ENCODE measurements around the gene CLCF1.

CLCF1 gene

DNA sequence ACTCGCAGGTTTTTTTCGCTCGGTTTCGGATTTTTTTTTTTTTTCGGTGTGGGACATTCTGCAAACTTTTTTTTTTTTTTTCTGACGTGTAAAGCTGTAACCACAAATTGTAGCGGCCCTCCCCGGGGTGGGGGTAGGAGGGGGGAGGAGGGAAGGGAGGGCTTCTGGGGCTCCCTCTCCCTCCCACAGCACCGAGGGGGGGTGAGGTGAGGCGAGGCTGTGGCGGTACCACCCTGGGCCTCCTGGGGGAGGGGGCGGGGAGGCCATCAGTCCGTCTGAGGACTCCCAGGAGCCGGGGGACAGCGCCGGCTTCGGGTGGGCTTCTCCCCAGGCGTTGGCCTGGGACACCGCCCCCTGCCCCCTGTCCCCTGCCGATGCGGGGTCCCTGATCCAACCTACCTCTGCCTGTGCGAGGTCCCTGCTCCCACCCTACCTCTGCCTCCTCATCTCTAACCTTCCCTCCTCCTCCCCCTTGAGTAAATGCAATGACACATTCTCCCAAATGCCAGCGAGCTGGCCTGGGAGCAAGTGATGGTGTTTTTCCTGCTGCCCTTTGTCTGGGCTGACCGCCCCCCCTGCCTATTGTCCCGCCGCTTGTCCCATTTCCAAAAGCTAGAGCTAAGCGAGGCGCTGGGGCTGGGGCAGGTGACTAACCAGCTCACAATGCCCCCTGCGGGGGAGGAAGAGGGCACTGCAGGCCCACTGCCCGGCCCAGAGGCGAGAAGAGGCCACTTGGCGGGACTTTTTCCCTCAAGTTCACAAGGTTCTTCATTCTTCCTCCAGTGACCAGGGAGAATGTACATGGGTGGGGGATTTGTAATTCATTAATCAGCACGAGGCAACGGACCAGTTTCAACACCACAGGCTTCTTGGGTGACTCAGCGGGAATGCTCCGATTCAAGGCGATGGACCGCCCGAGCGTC, 511 bp upstream of the CLCF1 start:
- peak; percentile 89 for DNase-seq

DNA sequence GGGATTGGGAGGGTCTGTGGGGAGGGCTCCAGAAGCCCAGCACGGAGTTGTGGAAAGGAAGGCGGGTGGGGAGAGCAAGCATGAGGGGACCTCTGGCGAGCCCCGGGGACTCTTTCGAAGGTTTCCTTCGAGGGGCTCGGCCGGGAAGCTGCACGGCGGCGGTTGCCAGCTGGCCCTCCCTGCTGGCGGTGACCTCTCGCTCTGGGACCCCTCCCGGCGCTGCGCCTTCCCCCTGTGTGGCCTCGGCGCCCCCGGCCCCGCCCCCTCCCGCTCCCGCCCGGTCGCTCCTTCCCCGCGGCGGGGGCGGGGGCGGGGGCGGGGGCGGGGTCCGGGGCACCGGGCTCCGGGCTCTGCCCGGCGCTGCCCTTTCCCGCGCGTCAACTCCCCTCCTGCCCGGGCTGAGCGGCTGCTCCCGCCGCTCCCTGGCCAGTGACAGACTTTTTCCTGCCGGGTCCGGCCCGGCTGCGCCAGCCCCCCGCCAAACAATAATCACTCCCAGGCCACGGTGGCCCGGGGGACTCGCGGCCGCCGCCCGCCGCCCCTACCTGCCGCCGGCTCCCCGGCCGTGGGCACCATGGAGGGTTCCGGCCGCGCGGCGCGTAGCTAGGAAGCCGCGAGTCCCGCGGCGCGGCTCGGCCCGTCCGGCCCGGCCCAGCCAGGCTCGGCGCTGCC, 941 bp downstream of the CLCF1 start:
- DNase-seq, result no peak

DNA sequence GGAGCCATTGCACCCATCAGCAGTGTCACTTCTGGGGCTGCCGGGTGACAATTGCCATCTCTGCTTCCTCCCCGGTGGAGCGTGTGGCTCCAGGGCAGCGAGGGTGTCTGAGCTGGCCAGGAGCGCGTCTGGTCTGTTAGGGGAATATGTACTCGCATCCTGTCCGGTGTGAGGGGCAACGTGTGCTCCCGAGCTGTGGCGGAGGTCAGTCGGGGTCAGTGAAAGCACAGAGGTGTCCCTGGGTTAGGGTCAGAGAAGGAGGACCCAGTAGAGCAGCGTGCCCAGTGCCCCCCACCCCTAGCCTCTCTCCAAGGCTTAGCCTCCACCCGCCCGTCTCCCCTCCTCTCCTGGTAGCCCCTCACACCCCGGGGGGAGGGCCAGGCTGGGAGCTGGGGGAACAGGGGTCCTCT, 1.5 kb downstream of the CLCF1 start:
- DNase-seq, result no peak

DNA sequence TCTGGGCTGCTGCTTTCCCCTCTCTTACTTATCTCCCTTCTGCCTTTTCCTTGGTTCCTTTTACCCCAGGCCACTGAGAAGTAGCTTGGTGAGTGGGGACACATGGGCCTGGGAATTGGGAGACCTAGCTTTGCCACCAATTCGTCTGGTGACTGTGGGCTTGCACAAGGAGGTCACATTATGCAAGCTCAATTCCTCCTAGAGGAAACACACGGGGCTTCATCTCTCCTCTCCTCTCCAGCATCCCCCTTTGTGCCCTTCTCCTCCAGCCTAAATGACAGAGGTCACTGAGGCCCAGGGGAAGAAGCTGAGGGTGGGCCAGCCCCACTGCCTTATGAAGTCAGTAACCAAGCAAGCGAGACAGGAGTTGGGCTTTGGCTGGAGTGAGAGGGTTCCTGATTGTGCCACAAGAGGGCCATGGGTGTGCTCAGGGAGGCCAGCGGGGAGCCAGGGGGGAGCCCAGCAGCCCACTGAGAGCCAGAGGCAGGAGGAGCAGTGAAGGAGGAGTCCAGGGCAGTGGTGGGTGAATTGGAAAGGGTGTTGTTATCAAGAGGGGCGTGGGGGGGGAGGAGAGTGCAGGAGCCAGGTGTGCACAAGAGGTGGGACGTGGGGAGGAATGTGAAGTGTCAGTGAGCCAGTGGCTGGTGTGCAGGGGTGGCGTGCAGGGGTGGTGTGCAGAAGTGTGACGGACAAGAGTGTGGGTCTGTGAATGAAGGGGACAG, 2.0 kb downstream of the CLCF1 start:
- peak in 1 of 2 experiments; percentile 69 for DNase-seq

DNA sequence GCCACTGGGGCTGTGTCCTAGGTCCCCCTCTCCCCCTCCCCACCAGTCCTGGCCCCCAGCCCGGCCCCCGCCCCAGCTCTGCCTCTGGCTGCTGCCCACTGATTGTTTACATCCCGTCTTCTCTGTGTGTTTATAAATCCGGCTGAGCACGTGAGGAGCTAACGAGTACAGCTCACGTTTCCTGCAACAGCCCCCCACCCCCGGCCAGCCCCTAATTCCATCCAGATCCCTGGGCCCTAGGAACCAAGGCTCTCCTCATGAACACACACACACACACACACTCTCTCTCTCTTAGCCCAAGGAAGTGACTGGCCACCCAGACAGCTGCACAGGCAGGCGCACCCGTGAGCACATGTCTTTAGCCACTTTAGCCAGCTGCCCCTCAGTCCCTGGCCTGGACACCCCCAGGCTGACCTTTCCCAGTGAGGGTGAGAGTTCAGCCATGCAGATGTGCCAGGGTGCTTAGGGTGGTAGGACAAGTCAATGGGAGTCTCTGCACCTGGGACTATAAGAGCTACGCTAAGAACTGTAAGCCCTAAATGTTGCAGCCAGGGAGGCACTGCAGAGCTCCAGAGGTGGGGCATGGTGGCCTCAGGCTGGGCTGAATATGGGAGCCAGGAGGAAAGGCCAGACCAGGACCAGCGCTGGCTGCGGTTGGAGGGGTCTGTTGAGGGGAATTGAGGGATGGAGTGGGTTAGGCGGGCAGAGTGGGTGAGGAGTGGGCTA, 2.9 kb downstream of the CLCF1 start:
- no peak for DNase-seq

DNA sequence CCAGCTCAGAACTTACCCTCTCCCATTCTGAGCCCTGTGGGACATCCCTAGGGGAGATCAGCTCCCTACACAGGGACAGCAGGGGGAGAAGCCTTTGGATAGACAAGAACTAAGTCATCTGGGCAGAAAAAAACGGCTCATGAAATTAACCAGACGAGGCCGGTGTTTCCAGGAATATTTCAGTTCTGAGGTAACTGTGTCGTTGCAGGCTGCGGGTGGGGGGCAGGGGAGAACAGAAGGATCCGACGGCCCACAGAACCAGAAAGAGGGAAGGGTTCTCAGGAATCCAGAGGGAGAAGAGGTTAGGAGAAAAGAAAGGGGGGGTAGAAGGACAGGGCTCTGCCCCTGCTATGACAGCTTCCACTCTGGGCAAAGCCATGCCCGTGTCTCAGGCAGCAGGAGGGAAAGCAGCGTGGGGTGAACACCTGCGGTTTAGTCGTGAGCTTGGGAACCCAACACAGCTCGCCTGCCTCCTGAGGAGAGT, 3.6 kb downstream of the CLCF1 start:
- DNase-seq, result no peak

DNA sequence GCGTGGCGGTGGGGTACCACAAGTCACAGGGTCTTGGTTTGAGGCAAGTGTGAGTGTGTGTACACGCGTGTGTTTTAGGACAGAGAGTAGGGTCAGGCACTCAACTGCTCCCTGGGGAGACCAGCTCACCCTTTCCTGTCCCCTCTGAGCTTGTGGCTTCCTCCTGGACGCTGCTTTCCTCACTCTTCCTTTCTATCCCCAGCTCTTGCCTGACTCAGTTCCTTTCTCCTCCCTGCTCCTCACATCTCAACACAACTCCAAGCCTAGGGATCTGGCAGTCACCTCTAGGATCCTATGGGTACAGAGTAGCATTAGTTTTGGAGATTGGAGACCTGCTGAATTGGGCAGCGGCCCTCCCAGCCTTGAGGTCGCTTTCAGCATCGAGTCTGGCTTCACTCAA, 4.1 kb downstream of the CLCF1 start:
- DNase-seq, result no peak

DNA sequence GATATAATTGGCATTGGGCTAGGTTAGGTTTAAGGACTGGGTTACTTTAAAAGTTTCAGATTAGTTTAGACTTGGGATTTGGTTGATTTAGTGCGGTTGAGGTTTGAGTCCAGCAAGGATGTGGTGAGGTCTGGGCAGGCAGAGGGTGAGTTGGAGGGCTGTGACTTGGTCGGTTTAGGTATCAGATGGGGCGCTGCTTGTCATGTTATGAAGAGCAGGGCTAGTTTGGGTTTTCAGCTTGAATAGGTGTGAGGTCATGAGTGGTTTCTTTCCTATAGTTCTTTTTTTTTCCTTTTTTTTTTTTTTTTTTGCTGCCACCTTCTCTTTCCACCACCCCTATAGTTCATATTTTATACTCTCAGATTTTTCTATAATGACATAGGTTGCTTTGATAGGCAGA, 4.8 kb downstream of the CLCF1 start:
- no peak for DNase-seq

DNA sequence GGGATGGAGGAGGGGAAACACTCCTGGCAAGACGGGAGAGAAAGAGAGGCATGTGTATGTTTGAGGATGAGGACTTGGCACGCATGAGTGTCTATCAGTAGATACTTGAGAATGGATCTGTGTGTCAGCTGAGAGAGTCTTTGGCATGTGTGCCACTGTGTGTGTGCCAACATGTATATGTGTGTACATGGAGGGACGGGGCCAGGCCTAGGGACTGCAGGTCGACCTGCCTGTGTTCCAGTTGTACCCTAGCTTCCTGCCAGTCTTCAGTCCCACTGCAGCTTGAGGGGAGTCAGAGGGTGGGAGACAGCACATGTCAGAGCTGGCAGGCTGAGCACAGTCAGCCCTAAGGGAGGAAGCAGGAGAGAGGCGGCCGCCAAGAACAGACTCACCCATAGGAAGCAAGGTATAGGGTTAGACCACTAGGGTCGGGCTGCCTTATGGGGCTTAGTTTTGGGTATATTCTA, 5.6 kb downstream of the CLCF1 start:
- no peak for DNase-seq

DNA sequence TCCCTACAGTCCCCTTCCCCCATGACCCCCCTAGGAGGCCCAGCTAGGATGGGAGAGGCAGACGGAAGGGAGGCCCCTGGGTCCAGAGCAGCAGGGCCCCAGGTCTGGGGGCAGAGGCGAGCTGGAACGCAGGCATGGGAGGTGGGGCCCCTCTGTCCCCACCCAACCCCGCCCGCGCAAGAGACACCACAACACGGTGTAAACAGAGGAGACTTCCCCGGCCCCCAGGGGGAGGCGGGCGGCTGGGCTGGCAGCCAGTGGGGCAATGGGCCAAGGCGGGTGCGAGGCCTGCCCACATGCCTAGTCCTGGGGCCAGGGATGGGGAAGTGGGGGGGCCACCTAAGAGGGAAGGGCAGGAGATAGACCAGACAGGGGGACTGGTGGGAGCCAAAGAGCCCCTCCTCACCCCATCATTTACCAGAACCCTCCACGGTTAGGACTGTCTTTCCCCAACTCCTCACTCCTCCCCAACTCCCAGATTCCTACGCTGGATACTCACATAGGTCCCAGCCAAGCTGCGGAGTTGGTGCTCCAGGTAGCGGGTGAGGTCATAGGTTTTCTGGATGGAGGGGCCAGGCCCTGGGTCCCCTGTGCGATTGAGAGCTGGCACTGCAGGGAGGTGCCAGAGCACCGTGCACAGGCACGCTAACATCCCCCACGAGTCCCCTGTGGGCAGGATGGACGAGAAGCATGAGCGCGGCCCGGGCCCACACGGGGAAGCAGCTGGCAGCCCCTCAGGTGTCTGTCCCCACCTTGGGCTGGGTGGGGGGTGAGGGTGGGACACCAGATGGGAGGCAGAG, 6.2 kb downstream of the CLCF1 start:
- no peak for DNase-seq

DNA sequence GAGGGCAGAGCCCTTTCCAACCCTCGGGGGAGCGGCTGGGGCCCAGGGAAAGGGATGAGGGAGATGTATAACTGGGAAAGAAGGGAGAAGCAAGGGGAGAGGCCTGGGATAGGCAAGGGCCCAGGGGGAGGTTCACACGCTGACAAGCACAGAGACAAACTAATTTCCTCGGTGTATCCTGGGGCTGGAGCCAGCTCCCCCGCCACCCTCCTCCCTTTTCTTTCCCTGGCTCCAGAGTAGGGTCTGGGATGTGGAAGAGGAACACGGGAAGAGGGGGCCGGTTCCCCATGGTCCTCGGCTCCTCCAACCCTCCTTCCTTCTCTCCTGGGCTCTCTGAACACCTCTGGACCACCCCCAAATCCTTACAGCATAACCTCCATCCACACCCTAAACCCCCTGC, 6.9 kb downstream of the CLCF1 start:
- DNase-seq, result no peak

DNA sequence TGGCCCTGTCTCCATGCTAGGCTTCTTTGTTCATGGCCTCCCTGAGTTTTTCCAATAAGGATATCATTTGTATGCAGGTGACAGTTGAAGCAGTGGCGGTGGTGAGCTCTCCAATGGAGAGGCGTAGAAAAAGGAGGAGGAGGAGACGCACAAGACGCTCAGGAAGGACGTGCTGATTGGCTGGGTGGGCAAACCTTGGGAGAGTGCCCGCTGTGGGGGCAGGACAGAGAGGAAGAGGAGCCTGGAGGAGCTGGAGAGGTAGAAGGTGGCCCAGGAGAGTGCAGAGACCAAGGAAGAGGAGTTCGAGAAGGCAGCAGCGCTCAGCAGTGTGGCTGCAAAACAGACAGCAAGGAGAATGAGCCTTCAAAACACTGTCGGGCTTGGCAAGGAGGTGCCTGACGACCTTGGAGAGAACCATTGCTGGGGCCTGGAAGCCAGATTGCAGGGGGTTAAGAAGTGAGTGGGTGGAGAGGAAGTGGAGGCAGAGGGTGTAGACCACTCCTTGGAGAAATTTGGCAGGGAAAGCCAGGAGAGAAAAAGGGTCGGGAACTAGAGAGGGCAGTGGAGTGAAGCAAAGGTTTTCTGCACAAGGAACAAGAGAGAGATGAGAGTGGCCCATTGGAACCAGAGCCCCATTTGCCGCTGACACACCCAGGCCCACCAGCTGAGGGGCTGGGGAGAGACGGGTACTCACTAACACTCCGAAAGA, 7.5 kb downstream of the CLCF1 start:
- DNase-seq, result no peak

DNA sequence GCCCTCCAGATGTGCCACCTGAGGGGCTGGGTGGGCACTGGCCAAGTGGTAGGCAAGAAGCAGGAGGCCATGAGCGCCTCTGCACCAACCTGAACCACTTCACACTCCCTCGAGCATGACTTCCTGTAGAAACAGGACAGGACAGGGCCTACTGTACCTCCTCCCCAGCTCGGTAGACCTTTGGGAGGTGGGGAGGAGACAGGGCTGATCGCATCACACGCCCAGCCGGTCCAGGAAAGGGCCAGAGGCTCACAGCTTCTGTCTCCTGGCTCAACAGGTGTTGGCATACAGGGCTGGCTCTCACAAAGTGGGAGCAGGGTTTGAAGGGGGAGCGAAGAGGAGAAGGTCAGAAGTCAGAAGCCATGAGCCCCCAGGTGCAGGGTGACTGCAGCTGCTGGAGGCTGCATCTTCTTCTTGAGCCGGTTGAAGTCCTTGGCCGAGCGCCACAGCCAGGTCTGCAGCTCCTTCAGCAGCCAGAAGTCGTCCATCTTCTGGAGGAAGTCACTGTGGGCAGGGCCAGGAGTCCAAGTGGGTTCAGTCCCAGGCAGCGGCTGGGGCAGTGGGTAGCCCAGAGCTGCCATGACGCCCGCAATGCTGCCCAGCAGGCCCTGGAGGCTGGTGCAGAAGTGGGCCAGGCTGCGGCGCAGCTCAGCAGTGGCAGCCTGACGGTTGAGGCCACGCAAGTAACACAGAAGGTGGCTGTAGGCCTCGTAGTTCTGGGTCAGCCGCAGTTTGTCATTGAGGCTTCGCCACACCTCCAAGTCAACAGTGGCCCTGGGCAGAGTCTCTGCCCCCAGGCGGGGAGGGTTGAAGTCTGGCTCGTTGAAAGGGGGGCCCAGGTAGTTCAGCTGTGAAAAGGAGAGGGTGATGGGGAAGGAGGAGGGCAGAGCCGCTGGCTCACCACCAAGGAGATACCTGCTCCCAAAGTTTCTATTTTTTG, 8.3 kb downstream of the CLCF1 start:
- DNase-seq, result no peak

DNA sequence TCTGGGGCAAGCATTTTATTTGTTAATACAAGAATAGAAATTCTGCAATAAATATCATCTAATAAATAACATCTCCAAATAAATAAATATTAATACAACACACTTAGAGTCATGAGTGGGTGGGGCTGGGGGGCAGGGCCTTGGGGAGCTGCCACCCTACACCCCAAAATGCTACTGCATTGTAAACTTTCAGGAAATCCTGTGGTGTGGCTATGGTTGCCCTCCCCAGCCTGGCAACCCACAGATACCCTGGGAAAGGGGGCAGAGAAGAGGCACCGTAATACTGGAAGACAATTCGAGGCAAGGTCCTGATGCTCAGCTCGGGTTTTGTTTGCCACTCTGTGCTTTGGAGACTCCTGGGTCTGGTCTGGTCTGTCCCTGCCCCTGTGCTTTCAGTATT, 9.2 kb downstream of the CLCF1 start:
- DNase-seq, result no peak

DNA sequence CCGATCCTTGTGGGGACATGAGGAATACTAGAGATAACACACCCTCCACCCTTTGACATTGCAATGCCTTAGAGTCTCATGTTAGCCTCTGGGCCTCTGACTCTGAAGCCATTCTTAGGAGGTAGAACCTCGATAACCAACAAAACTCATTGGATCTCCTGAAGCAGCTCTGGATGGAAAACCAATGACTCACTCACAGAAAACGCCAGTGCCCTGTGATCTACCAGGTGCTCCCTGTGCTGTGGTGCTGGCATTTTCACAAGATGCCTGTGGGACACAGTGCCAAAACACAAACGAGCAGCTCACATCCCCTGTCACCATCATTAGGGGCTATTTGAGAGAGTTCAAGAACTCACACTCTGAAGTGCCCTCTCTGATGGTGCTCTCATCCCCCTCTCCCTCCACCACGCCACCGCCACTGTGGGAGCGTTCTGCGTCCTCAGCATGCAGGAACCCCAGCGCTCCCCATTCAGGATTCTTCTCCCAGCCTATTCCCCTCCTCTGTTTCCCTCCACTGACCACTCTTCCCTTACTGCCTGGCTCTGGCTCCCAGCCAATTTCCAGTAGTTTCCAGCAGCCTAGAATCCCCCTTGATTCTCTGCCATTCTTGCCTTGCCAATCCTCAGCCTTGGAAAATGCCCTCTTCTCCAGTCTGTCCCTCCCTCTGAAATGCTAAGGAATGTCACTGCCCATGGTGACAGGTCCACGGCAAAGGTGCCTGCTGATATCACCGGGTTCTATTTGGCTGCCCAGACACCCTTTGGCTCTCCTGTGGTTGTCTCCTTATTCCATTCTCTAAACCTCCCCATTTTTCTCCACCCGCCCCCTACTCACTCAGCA, 15.3 kb downstream of the CLCF1 start:
- DNase-seq, result no peak

DNA sequence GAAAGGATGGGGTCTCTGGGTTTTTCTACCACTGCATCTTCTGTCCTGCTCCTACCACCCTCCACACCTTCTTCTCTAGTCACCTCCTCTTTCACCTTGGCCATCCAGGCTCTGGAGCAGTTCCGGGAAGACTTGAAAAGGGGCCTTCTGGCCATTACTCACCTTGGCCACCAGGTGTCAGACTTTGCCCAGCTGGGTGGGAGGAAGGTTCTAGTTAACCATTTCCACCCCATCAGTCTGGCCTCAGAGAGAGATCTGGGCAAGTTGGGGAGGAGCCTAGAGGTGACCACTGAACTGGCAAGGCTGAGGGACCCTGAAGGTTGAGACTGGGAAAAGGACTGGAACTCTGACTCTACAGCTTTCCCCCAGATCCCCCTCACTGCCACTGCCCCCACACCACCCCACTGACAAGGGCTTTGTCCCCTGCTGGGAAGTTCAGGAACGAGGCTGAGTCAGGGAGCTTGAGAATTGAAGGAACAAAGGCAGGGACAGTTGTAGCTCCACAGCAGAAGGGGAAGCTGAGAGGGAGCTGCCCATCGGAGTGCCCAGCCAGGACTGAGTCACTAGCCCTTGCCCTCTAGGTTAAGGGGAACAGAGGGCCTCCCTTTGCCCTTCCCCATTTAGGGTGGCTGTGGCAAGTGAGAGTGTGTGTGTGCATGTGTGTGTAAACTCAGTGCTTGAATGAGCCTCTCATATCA, 16.4 kb downstream of the CLCF1 start:
- peak; percentile 58 to 77 for DNase-seq

DNA sequence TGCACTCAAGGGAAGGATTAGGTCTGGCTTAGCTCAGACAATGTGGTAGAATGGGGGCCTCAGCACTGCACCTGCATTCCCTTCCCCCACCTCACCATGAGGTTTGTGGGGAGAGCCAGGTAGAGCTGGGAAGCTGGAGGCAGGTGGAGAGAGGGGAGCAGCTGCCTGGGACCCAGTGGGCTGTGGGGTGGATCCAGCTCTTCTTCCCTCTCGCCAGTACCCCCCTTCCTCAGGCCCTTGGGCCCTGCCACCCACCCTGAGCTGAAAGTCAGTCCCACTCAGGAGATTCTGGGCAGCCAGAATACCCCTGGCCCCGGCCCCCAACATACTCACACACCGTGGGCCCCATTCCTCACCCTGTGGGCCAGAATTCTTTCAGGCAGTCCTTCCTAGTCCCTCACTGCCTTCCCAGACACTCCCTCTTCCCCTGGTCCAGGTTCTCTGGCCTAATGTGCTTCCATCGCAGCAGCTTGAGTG, 17.0 kb downstream of the CLCF1 start:
- DNase-seq, result no peak

DNA sequence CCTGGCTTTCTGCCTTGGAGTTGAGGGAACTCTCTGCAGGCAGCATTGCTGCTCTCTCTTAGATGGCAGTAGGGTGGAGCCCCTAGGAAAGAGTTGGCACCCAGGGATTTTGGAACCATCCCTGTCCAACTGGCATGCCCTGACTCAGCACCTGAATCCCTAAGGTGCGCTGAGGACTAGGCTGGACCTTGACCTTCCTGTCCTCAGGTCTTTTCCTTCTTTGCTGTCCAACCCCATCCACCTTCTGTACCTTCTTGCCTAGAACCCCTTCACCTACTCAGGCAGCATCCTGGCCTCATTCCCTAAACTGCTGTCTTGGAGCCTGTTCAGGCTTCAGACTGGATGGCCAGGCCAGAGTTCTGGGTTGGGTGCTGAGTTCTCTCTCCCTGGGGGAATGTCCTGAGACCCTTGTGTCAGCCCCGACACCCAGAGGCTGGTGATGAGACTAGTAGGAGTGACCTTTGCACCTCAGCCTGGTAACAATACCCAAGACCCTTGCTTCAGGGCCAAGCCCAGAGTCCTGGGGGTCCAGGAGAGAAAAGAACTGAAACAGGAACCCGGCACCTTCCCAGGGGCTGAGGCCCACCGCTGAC, 17.5 kb downstream of the CLCF1 start:
- DNase-seq, result no peak

All from SW 1271 (cell line).